ENCODE results near the gene PDIA5.
A peak's percentile ranks its signal among the peaks of the same experiment; 100 is the strongest.

Gene PDIA5

DNA sequence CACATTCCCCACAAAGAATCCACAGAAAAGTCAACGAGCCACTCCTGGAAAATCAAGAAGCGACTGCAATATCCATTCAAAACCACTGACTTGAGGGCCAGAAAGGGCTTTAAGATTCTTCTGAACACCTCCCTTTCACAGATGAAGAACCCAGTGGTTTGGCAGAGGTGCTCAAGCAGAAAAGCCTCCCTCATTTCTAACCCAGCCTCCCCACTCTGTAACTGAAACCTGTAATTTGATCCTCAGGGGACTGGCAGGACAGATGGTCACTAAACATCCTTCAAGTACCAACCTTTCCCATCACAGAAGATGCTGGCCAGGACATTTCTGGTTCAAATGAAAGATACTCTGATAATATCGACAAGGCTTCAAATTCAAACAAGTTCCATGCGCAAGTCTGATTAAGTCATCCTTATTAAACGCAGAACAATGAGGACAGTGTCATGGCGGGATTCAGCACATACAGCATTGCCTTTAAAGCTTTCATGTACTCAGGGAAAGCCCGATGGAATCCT, 44.8 kb upstream of the PDIA5 start:
- no peak overlapping the region for H3K4me3 ChIP-seq (ENCODE audit: low read length)
- TF ChIP-seq, protein P1, sequence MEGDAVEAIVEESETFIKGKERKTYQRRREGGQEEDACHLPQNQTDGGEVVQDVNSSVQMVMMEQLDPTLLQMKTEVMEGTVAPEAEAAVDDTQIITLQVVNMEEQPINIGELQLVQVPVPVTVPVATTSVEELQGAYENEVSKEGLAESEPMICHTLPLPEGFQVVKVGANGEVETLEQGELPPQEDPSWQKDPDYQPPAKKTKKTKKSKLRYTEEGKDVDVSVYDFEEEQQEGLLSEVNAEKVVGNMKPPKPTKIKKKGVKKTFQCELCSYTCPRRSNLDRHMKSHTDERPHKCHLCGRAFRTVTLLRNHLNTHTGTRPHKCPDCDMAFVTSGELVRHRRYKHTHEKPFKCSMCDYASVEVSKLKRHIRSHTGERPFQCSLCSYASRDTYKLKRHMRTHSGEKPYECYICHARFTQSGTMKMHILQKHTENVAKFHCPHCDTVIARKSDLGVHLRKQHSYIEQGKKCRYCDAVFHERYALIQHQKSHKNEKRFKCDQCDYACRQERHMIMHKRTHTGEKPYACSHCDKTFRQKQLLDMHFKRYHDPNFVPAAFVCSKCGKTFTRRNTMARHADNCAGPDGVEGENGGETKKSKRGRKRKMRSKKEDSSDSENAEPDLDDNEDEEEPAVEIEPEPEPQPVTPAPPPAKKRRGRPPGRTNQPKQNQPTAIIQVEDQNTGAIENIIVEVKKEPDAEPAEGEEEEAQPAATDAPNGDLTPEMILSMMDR (IDR thresholded peaks at IDR 0.05; ENCODE audit: insufficient read depth, low read depth, low read length, missing control alignments), result no peak
- DNase-seq (ENCODE audit: low read depth), result no peak

DNA sequence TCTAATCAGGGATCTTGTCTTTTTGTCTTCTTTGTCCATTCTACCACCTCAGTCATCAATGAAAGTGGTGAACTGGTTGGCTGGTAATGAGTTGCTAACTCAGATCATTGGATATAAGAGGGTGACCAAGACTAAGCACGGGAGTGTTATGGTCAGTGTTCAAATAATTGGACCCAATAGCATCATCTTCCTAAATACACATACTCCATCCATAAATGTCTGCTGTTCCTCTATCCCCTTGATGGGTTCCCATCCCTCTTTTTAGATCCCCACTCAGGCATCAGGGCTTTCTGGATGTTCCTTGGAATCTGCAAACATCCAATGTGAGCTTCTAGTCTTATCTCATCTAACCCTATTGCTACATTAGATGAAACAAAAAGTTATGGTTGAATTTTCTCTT, 42.8 kb upstream of the PDIA5 start:
- TF ChIP-seq, protein P1 (IDR thresholded peaks at IDR 0.05; ENCODE audit: insufficient read depth, low read depth, low read length, missing control alignments), result no peak
- no peak overlapping the region for H3K4me3 ChIP-seq (ENCODE audit: low read length)
- DNase-seq (ENCODE audit: low read depth), result no peak

DNA sequence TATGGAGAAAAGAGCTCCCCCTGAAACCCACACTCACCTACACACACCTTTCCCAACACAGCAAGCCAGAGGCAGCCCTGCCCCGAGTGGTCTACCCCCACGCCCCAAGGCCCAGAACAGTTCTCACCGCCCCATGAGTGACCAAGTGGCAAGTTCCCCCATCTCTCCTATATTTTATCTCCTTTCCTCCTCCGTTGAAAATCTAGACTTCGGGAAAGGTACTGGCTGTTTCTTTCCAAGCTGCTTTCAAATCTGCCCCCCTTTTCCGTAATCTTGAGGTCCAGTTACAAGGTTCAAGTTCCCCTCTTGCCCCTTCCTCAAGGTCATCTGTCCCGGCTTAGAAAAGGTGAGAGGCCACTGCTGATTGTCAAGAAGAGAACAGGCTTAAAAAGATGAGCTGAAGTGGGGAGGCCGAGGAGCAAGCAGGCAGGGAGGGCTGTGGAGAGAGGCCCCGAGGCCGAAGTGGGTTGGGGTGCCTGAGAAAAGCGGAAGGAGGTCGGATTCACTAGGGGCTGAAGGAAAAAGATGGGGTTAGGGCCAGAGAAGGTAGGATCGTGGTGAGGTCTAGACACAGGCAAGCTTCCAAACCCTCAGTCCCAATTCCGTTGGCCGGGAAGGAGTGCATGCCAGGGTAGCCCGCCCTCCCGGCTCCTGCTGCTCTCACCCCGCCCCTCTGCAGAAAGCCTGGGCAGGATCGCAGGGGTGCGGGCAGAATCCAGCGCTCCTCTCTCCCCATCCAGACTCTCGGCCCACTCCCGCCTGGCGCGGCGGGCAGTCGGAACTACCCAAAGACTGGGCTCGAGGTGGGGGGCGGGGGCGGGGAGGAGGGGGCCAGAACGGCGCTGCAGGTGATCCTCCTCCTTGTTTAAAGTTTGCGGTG, 40.9 kb upstream of the PDIA5 start:
- TF ChIP-seq, protein P1 (IDR thresholded peaks at IDR 0.05; ENCODE audit: insufficient read depth, low read depth, low read length, missing control alignments), result no peak
- no peak overlapping the region for H3K4me3 ChIP-seq (ENCODE audit: low read length)
- no peak for DNase-seq (ENCODE audit: low read depth)

DNA sequence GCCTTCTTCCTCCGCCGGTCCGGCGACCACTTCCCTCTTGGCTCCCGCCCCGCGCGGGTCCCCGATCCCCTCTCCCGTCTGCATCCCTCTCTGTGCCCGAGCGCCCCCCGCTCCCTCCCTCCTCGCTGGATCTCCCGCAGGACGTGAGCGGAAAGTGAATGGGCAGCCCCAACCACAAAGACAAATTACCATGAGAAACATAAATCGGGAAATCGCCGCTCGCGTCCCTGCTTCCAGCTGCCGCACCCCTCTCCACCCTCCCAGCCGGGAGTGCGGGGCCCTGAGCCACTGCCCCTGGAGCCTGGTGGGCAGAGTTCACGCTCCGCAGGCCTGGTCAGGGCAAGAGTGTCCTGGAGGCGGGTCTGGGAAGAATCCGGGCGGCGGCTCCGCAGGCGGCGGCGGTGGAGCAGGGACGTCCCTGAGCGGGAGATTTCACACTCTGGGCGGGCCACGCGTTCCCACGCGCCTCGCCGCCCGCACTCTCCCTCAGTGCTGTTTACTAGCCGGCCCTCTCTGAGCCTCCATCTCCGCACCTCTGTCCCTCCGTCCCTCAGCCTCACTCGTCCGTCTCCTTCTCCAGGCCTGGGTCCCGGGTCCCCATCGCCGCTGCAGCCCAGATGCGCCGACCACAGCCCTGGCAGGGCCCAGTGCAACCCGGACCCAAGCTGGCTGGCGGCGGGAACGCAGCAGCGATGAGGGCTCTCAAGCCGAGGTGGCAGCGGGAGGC, 40.1 kb upstream of the PDIA5 start:
- TF ChIP-seq, protein P1 (IDR thresholded peaks at IDR 0.05; ENCODE audit: insufficient read depth, low read depth, low read length, missing control alignments), result no peak
- no peak for DNase-seq (ENCODE audit: low read depth)
- peak overlapping the region; percentile 27 for H3K4me3 ChIP-seq (ENCODE audit: low read length)

DNA sequence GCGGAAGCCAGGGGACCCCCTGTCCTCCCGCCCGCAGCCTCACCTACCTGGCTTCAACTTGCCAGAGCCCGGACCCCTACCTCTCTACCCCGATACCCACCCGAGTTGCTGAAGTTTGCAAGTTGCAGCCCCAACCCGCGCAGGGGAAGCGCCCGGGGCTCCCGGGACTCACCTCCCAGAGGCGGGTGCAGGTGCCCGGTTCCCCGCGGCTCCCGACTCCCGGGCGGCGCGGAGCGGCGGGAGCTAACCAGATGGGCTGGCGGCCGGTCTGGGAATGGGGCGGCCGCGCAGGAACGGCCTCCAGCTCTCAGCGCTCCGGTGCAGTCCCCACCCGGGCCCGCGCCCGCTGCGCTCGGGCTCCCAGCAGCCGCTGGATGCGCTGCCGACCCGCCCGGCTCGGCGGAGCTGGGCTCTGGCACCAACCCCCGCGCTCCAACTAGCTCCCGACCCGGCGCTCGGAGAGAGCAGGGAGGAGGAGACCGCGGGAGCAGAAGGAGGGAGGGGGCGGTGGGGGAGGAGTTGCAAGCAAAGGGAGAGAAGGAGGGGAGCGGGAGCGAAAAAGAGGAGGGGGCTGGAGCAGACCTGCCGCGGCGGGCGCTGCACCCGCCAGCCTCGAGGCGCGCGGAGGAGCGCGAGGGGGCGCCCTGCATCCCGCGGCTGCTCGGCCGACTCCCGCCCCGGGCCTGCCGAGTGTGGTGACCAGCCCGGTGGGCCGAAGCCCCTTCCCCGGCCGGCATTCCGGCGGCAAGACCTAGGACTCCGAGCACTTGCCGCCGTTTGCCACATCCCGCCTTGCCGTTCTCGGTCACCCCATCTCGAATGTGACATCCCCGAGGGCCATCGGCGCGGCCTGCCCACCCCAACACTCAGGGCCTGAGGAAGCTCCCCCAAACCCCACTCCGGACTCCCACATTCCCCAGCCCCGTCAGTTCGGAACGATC, 39.3 kb upstream of the PDIA5 start, which contains the start of gene SEMA5B:
Gene SEMA5B (minus strand): TSS at position 472 of the 941 bp plus-strand sequence. CDS start 66,500 bp downstream, outside the sequence.
- peak; percentile 32 for DNase-seq (ENCODE audit: low read depth)
- H3K4me3 ChIP-seq (ENCODE audit: low read length), result peak within 1 kb of the TSS; percentile 34
- TF ChIP-seq, protein P1 (IDR thresholded peaks at IDR 0.05; ENCODE audit: insufficient read depth, low read depth, low read length, missing control alignments), result no peak

DNA sequence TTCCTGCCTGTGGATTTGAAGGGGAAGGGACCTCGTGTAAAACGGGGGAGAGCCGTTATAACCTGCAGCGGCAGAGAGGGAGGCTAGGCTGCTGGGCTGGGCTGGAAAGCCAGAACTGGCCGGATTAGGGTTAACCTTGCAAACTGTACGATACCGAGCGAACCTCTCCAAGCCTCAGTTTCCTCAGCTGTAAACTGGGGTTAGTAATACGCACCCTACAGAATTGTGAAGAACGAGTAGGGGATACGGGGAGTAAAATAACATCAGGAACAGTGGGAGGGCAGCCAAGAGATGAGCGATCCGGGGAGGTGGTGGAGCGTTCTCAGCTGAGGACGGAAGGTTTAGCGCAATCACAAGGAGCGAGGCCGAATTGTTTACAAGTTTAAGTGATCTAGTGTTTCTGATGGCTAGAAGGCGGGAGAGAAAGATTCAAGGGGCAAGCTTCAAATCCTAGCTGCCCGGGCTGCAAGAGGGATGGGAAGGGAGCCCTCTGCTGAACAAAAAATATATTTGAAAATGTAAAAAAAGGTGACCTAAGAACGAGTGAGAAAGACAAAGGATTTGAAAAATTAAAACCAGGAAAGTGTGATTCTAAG, 38.5 kb upstream of the PDIA5 start:
- H3K4me3 ChIP-seq (ENCODE audit: low read length), result peak overlapping the region; percentile 34
- TF ChIP-seq, protein P1 (IDR thresholded peaks at IDR 0.05; ENCODE audit: insufficient read depth, low read depth, low read length, missing control alignments), result peak; percentile 54
- DNase-seq (ENCODE audit: low read depth), result peak; percentile 70

Measured in epithelial cell of esophagus (primary cell).